ENCODE results near the gene ZNF774. TPM values are rescaled to one million over a fixed set of nuclear protein-coding genes. Genes with fewer than 3 reads are reported as not detected.
A peak's percentile ranks its signal among the peaks of the same experiment; 100 is the strongest.

ZNF774 gene
- total RNA-seq, 1 donor from 2014 or later, result 10.0 TPM

DNA sequence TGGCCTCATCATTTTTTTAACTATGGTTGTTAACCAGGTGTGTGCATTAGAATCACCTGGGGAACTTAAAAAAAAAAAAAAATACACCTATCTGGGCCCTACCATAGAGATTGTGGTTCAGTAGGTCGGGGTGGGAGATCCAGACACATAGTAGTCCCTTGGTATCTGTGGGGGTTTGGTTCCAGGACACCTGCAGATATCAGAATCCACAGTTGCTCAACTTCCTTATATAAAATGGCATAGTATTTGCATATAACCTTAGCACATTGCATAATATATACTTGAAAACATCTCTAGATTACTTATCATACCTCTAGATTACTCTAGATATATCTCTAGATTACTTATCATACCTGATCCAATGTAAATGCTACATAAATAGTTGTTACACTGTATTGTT is 41.0 kb downstream of the ZNF774 start:
- H3K4me1 Mint-ChIP-seq, result peaks cover 46% of the 10 kb centered on the region
- H3K36me3 Mint-ChIP-seq, result peaks cover 14% of the 10 kb centered on the region
- no peak overlapping the region for H3K27ac Mint-ChIP-seq
- no peaks in the 10 kb centered on the region for H3K9me3 Mint-ChIP-seq
- DNase-seq (ENCODE audit: low spot score in 2 of 2, unreplicated experiment in 2 of 2), result no peak
- no peak overlapping the region for H3K4me3 Mint-ChIP-seq
- no peaks in the 10 kb centered on the region for H3K27me3 Mint-ChIP-seq (ENCODE audit: low read depth)
- no peak for TF ChIP-seq CTCF (IDR thresholded peaks at IDR 0.05; ENCODE audit: unreplicated experiment)

- Mint-ChIP-seq H3K4me1 (peaks cover 42% of the 10 kb centered on the region), H3K27ac (peak overlapping the region; percentile 53), H3K4me3 (no peak overlapping the region), H3K36me3 (peaks cover 14% of the 10 kb centered on the region), H3K9me3 (no peaks in the 10 kb centered on the region), H3K27me3 (ENCODE audit: low read depth) (no peaks in the 10 kb centered on the region)
- DNase-seq (ENCODE audit: low spot score in 2 of 2, unreplicated experiment in 2 of 2), result no peak
- no peak for TF ChIP-seq CTCF (IDR thresholded peaks at IDR 0.05; ENCODE audit: unreplicated experiment)
Observed at GRCh38 chr15:90394074-90394473, 42.0 kb downstream of the ZNF774 start.

- no peak for TF ChIP-seq CTCF (IDR thresholded peaks at IDR 0.05; ENCODE audit: unreplicated experiment)
- no peaks in the 10 kb centered on the region for H3K27me3 Mint-ChIP-seq (ENCODE audit: low read depth)
- H3K36me3 Mint-ChIP-seq, result peaks cover 14% of the 10 kb centered on the region
- H3K27ac Mint-ChIP-seq, result peak overlapping the region; percentile 53
- H3K9me3 Mint-ChIP-seq, result no peaks in the 10 kb centered on the region
- H3K4me1 Mint-ChIP-seq, result peaks cover 40% of the 10 kb centered on the region
- no peak for DNase-seq (ENCODE audit: low spot score in 2 of 2, unreplicated experiment in 2 of 2)
- no peak overlapping the region for H3K4me3 Mint-ChIP-seq
Observed at GRCh38 chr15:90394748-90395442, 42.8 kb downstream of the ZNF774 start.

GRCh38 chr15:90396321-90396720 is 44.2 kb downstream of the ZNF774 start:
- H3K27ac Mint-ChIP-seq, result peak overlapping the region; percentile 45
- H3K4me3 Mint-ChIP-seq, result no peak overlapping the region
- TF ChIP-seq CTCF (IDR thresholded peaks at IDR 0.05; ENCODE audit: unreplicated experiment), result no peak
- DNase-seq (ENCODE audit: low spot score in 2 of 2, unreplicated experiment in 2 of 2), result no peak
- peaks cover 13% of the 10 kb centered on the region for H3K36me3 Mint-ChIP-seq
- peaks cover 40% of the 10 kb centered on the region for H3K4me1 Mint-ChIP-seq
- no peaks in the 10 kb centered on the region for H3K27me3 Mint-ChIP-seq (ENCODE audit: low read depth)
- H3K9me3 Mint-ChIP-seq, result no peaks in the 10 kb centered on the region

DNA sequence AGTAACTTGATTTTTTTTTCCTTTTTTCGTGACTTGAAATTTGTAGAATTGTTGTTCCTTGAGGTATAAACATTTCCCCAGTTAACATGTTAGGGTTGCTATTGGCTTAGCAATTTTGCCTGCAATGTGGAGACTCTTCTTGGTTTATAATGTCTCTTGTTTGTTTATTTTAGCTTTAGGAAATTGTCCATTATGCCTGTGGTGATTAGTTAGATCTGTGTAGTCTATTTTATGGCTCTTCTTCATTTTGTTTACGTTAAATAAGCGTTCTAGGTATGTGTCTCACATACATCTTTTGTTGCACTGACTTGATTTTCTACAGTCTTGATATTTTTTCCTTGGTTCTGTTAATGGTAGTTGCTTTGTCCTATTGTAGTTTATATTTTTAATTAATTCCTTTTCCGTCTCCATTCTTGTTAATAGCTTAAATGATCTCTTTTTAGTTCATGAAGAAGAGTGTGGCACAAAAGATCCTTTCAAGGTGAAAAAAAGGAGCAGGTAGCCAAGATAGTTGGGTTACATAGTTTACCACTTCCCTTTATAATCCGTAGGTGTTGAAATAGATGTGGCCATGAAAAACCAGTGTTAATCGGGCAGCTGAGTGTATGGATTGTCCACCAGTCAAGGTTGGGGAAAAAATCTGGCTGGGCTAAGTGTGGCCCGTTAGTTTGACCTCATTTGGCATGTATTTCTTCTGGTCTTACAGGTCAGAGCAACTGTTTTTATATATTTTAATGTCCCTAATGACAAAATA is 48.1 kb downstream of the ZNF774 start:
- Mint-ChIP-seq H3K4me3 (no peak overlapping the region), H3K4me1 (peaks cover 38% of the 10 kb centered on the region)
- no peak for DNase-seq (ENCODE audit: low spot score in 2 of 2, unreplicated experiment in 2 of 2)

More for the DNA sequence above, 48.1 kb downstream of the ZNF774 start:
- peak overlapping the region; percentile 95 for H3K27ac Mint-ChIP-seq
- H3K27me3 Mint-ChIP-seq (ENCODE audit: low read depth), result no peaks in the 10 kb centered on the region
- no peak for TF ChIP-seq CTCF (IDR thresholded peaks at IDR 0.05; ENCODE audit: unreplicated experiment)
- no peaks in the 10 kb centered on the region for H3K9me3 Mint-ChIP-seq
- H3K36me3 Mint-ChIP-seq, result peaks cover 6% of the 10 kb centered on the region

Measured in mesothelial cell of epicardium (in vitro differentiated cells).